Brain microvascular endothelial cell (primary cell): ENCODE results near the gene KCNIP3.

ENCODE experiments used
- DNase-seq: peaks from one replicate; pipeline ENCODE4 v3.0.0-alpha.2; 2020
- H3K27ac ChIP-seq: fragments of 250-450 bp; sonication (Bioruptor Pico); 2 replicates; pipeline ENCODE4 v1.5.1; 2020; ENCODE audit warnings: mild to moderate bottlenecking, moderate library complexity
- H3K27me3 ChIP-seq: fragments of 250-450 bp; sonication (Bioruptor Pico); replicated peaks from 2 replicates; pipeline ENCODE4 v1.5.1; 2020; ENCODE audit warnings: mild to moderate bottlenecking
- H3K36me3 ChIP-seq: fragments of 250-450 bp; sonication (Bioruptor Pico); replicated peaks from 2 replicates; pipeline ENCODE4 v1.5.1; 2020; ENCODE audit warnings: mild to moderate bottlenecking
- H3K4me3 ChIP-seq: 2 replicates; pipeline ENCODE4 v1.5.1; 2011; ENCODE audit warnings: low read depth, mild to moderate bottlenecking, control low read depth, low read length, moderate library complexity
- in situ Hi-C: cut with HindIII; loops from 2 replicates; pipeline ENCODE4 v1.10.0; 2017; ENCODE audit warnings: low sequenced_read_pairs, low pct_ligation_motif_present
- TF ChIP-seq, protein P1 (sequence below): IDR thresholded peaks from 2 replicates; pipeline ENCODE4 v1.5.1; 2011; ENCODE audit warnings: low read depth, mild to moderate bottlenecking, moderate library complexity, low read length, control low read depth, inconsistent platforms; ENCODE audit errors: missing control alignments

Gene KCNIP3

DNA sequence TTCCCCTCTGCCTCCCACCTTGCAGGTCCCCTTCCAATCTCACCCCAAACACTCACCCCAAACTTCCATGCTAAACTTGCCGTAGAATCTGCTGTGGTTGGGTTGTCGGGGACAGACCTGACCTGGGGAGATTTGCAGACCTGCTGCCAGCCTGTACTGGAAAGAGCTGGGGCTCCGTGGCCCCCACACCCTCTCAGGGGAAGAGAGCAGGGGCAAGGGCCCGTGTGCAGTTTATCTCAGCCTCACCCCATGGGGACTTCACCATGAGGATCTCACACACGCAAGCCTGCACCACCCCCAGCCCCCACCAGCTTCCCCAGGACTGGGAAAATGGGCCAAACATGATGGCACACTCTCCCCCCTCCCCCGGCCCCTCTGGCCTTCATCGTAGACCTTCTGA, 30.7 kb downstream of the KCNIP3 start:
- DNase-seq, result no peak
- TF ChIP-seq, protein P1, sequence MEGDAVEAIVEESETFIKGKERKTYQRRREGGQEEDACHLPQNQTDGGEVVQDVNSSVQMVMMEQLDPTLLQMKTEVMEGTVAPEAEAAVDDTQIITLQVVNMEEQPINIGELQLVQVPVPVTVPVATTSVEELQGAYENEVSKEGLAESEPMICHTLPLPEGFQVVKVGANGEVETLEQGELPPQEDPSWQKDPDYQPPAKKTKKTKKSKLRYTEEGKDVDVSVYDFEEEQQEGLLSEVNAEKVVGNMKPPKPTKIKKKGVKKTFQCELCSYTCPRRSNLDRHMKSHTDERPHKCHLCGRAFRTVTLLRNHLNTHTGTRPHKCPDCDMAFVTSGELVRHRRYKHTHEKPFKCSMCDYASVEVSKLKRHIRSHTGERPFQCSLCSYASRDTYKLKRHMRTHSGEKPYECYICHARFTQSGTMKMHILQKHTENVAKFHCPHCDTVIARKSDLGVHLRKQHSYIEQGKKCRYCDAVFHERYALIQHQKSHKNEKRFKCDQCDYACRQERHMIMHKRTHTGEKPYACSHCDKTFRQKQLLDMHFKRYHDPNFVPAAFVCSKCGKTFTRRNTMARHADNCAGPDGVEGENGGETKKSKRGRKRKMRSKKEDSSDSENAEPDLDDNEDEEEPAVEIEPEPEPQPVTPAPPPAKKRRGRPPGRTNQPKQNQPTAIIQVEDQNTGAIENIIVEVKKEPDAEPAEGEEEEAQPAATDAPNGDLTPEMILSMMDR, result no peak
- H3K27me3 ChIP-seq, result no peaks in the 10 kb centered on the region
- no peaks in the 10 kb centered on the region for H3K36me3 ChIP-seq
- no peak overlapping the region for H3K27ac ChIP-seq
- H3K4me3 ChIP-seq, result no peak overlapping the region
- in situ Hi-C loops, result no loop called here

DNA sequence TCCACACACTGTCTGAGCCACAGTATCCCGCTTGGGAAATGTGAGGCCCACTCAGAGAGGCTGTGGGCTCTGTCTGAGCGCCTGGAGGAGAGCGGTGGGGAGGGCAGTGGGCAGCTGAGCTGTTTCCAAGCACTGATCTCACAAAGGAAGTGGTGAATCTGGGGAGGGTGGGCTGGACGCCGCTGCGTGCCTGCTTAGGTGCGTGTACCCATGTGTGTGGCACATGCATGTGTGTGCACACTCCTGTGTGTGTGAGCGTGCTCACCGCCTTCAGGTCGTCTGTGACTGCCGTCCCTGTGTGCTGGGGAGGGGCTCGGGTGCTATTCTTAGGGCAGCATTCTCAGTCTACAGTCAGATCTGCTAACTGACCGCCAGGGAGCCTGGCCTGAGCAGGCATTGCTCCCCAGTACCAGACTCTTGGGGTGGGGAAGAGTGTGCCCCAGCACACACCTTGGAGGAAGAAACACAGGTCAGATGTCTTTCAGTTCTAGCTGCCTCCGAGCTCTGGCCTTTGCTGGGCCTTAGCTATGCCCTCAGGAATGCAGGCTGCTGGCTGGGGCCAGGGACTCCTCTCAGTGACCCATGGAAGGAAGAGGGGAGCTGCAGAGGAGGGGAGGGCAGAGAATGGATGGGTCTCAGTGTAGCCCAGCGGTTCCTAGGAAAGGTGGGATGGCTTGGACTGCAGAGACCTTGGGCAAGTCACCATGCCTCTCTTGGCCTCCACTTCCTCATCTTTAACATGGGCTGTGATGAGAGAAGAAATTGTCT, 31.4 kb downstream of the KCNIP3 start:
- H3K27ac ChIP-seq, result no peak overlapping the region
- DNase-seq, result no peak
- H3K36me3 ChIP-seq, result no peaks in the 10 kb centered on the region
- in situ Hi-C loops, result no loop called here
- H3K27me3 ChIP-seq, result no peaks in the 10 kb centered on the region
- TF ChIP-seq, protein P1, result no peak
- H3K4me3 ChIP-seq, result no peak overlapping the region

DNA sequence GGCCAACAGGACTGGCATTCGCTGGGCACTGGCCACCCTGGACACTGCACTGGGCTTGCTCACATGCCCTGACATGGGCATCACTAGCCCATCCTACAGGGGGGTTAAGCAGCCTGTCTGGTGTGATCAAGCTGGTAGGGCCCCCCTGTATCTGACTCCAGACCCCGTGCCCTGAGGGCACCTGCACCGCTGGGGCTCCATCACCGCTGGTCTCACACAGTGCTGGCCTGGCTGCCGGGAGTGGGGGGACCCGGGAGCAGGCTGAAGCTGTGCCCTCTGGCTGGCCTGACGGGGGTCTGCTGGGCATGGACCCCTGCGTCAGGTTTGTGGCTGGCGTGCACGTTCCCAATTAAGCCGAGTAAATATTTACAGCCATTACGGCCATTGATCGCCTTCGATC, 32.3 kb downstream of the KCNIP3 start:
- in situ Hi-C loops, result no loop called here
- TF ChIP-seq, protein P1, result no peak
- H3K4me3 ChIP-seq, result no peak overlapping the region
- H3K27ac ChIP-seq, result no peak overlapping the region
- DNase-seq, result no peak
- no peaks in the 10 kb centered on the region for H3K27me3 ChIP-seq
- no peaks in the 10 kb centered on the region for H3K36me3 ChIP-seq

DNA sequence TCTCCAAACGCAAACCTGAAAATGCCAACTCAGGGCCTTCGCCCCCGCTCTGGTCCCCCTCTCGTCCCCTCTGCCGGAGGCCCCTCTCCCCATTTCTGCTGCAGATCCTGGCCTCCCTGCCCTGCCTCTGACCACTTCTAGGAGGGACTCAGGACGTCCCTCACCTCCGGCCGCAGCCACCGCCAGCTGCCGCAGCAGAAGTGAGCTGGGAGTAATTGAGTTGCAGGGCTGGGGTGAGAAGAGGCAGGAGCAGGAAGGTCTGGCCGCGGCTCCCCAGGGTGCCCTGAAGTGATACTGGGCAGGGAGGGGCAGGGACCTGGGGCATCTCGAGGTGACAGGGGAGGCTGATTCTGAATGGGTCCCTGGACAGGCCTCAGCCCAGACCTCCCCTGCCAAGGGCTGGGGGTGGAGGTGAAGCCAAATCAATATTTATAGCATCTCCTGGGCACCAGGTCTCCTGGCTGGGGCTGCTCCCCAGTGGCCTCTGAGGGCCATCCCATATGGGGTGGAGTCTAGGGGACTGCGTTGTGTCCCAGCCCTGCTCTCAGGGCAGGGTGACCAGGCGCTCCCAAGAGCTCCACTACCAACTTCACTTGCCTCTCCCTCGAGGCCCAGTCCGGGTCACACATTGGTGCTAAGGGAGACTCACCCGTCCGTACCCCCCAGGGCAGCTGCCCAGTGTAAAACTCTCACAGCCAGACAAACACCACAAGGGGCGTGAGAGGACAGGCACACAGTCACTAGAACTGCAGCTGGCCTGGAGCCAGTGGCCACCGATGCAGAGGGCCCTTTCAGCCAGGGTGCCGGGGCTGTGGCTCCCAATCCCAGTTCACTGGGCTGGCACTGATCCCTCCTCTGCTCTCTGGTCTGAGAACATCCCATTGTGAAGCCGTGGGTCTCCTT, 33.0 kb downstream of the KCNIP3 start:
- Histone ChIP-seq H3K4me3 (no peak overlapping the region), H3K27ac (no peak overlapping the region), H3K36me3 (no peaks in the 10 kb centered on the region), H3K27me3 (no peaks in the 10 kb centered on the region)
- no peak for DNase-seq
- in situ Hi-C loops, result no loop called here
- TF ChIP-seq, protein P1, result peak; percentile 12

DNA sequence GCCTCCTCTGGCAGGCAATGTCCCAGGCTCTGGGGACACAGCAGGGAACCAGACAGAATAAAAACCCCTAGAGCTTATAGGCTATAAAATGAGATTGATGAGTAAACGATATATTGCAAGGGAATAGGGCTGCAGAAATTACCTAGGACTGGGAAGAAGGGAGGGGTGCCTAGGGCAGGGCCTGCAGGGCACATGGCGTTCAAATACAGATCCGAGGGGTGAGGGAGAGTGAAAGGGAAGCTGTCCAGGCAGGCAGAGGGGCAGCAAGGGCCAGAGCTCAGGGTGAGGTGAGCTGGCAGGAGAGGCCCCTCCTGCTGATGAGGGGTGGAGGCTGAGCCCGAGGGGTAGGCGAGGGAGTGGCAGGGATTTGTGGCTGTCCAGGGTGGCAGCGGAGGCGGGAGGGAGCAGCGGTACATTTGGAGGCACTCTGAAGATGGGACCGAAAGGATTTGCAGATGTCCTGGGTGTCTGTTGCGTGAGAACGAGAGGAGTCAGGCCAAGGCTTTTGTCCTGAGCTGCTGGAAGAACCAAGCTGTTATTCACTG, 33.7 kb downstream of the KCNIP3 start:
- Histone ChIP-seq H3K4me3 (no peak overlapping the region), H3K27me3 (no peaks in the 10 kb centered on the region), H3K36me3 (no peaks in the 10 kb centered on the region), H3K27ac (no peak overlapping the region)
- TF ChIP-seq, protein P1, result no peak
- DNase-seq, result no peak
- in situ Hi-C loops, result no loop called here
